K562 (cell line): Measurements from ENCODE around the gene MAPKAPK2. TPM values are rescaled to one million over a fixed set of nuclear protein-coding genes. Genes with fewer than 3 reads are reported as not detected.

ENCODE experiments used
- ATAC-seq: fragments of 200-7000 bp; cut with Tn5 transposase; 3 replicates; pipeline ENCODE4 v1.9.1; 2020; ENCODE audit warnings: moderate library complexity
- BruUV-seq: library from RNA; stranded (reverse); fragments of 400-500 nt; replicated peaks from 2 replicates; lab custom pipeline; 2021; lab: Mats Ljungman, UMichigan
- CTCF ChIA-PET: fragments of 300-600 bp; formaldehyde crosslinking; extraction: SDS; loops from one replicate; lab custom pipeline; 2021; ENCODE audit warnings: low intra/inter-chr PET ratio; lab: Yijun Ruan, JAX
- POLR2A ChIA-PET: fragments of 300-600, 350-650 bp; sonication (Branson Sonifier 250); formaldehyde crosslinking; extraction: SDS; loops from one replicate; lab custom pipeline; 2021; ENCODE audit warnings: antibody characterized with exemption, inconsistent platforms; lab: Yijun Ruan, JAX
- DNase-seq, 4 experiments: peaks; one replicate each; pipeline versions ENCODE4 v3.0.0 to v3.0.0-alpha.2; 2011 to 2018; ENCODE audit warnings: low spot score in 3 of 4, mixed read lengths in 3 of 4; ENCODE audit errors: extremely low read depth in 1 of 4
- FAIRE-seq: peaks from 2 replicates; lab custom pipeline; 2011; peaks lifted over from hg19 to GRCh38; lab: Jason Lieb, UNC
- H2AFZ ChIP-seq: 2 replicates; pipeline ENCODE4 v1.6.0; 2011; ENCODE audit warnings: low read depth, low read length, control low read depth, inconsistent platforms
- H3K27ac ChIP-seq: fragments of 200-600 bp; 3 replicates; pipeline ENCODE4 v1.8.0; 2011; ENCODE audit warnings: low read depth, mild to moderate bottlenecking, control low read depth, inconsistent platforms, low read length, moderate library complexity, mixed read lengths; ENCODE audit errors: extremely low read depth
- H3K27me3 ChIP-seq, 2 experiments: fragments of 300-600 bp in 1 of 2; 2 replicates in 1 of 2; 3 replicates in 1 of 2; pipeline versions ENCODE4 v1.6.0 to v1.8.0; 2011; ENCODE audit warnings: inconsistent platforms in 2 of 2, low read length in 2 of 2, mild to moderate bottlenecking in 1 of 2, mixed read lengths in 1 of 2, moderate library complexity in 1 of 2; ENCODE audit not compliant: control insufficient read depth in 2 of 2, insufficient read depth in 2 of 2
- H3K36me3 ChIP-seq: fragments of 300-600 bp; 3 replicates; pipeline ENCODE4 v1.8.0; 2011; ENCODE audit warnings: mild to moderate bottlenecking, low read length, inconsistent platforms; ENCODE audit not compliant: control insufficient read depth, insufficient read depth
- H3K4me1 ChIP-seq, 2 experiments: fragments of 200-600 bp in 1 of 2; replicated peaks in 1 of 2; 2 replicates in 1 of 2; 3 replicates in 1 of 2; pipeline versions ENCODE4 v1.5.1 to v1.8.0; 2011; ENCODE audit warnings: inconsistent platforms in 2 of 2, low read length in 2 of 2, mild to moderate bottlenecking in 1 of 2, mixed read lengths in 1 of 2, moderate library complexity in 1 of 2; ENCODE audit not compliant: control insufficient read depth in 2 of 2, insufficient read depth in 2 of 2
- H3K4me2 ChIP-seq: 2 replicates; pipeline ENCODE4 v1.6.1; 2011; ENCODE audit warnings: low read length, control low read depth, inconsistent platforms, mixed read lengths; ENCODE audit not compliant: insufficient read depth
- H3K4me3 ChIP-seq: fragments of 200-600 bp; sonication (generic), shearing (Covaris generic); 2 replicates; pipeline ENCODE4 v1.5.1; 2016; ENCODE audit warnings: control low read depth, inconsistent platforms
- H3K79me2 ChIP-seq: fragments of 200-600 bp; 3 replicates; pipeline ENCODE4 v1.8.0; 2011; ENCODE audit warnings: low read length, inconsistent platforms; ENCODE audit not compliant: control insufficient read depth, insufficient read depth
- H3K9ac ChIP-seq, 2 experiments: 2 replicates each; pipeline versions ENCODE4 v1.6.0 to v1.6.1; 2011; ENCODE audit warnings: low read depth in 2 of 2, low read length in 2 of 2, control low read depth in 1 of 2, inconsistent platforms in 1 of 2, mild to moderate bottlenecking in 1 of 2, mixed read lengths in 1 of 2; ENCODE audit not compliant: insufficient read depth in 1 of 2
- H3K9me1 ChIP-seq: one replicate; pipeline ENCODE4 v1.6.0; 2011; ENCODE audit warnings: inconsistent platforms, mild to moderate bottlenecking, low read length, moderate library complexity; ENCODE audit not compliant: control insufficient read depth, insufficient read depth
- H3K9me3 ChIP-seq: replicated peaks from 2 replicates; pipeline ENCODE4 v1.5.1; 2011; ENCODE audit warnings: low read depth, low read length, inconsistent platforms; ENCODE audit not compliant: control insufficient read depth, insufficient read depth
- H4K20me1 ChIP-seq: replicated peaks from 2 replicates; pipeline ENCODE4 v1.6.1; 2011; ENCODE audit warnings: low read length, inconsistent platforms, mixed read lengths; ENCODE audit not compliant: control insufficient read depth, insufficient read depth
- AFF1 ChIP-seq, 2 experiments: fragments of 450-650 bp; IDR thresholded peaks; 2 replicates each; pipeline ENCODE4 v1.6.1; 2018; ENCODE audit warnings: mild to moderate bottlenecking in 2 of 2, low read depth in 1 of 2; ENCODE audit not compliant: partially characterized antibody in 2 of 2
- CCNT2 ChIP-seq: IDR thresholded peaks from 2 replicates; pipeline ENCODE4 v1.6.1; 2011; ENCODE audit warnings: borderline replicate concordance, low read depth, mild to moderate bottlenecking, moderate library complexity, mixed read lengths, low read length; ENCODE audit not compliant: insufficient read length; ENCODE audit errors: extremely low read depth
- DACH1 ChIP-seq: fragments of 450-650 bp; IDR thresholded peaks from 2 replicates; pipeline ENCODE4 v1.6.1; 2018; ENCODE audit not compliant: partially characterized antibody
- ETV6 ChIP-seq, 3 experiments: fragments of 150-350 bp in 1 of 3; sonication (generic) in 1 of 3; formaldehyde crosslinking in 1 of 3; IDR thresholded peaks; 2 replicates each; pipeline versions ENCODE4 v1.6.1 to v1.8.0; 2014 to 2022; ENCODE audit warnings: borderline replicate concordance in 2 of 3, low read depth in 2 of 3, antibody characterized with exemption in 1 of 3, low read length in 1 of 3, mild to moderate bottlenecking in 1 of 3, missing genetic modification reagents in 1 of 3
- EZH2 ChIP-seq: IDR thresholded peaks from 2 replicates; pipeline ENCODE4 v1.6.1; 2012; ENCODE audit warnings: low read depth, mild to moderate bottlenecking, inconsistent platforms, low read length, borderline replicate concordance
- NEUROD1 ChIP-seq: fragments of 150-350 bp; IDR thresholded peaks from 2 replicates; pipeline ENCODE4 v1.6.1; 2014; ENCODE audit warnings: borderline replicate concordance, low read length, low read depth; ENCODE audit not compliant: partially characterized antibody
- SIRT6 ChIP-seq: IDR thresholded peaks from one replicate; pipeline ENCODE4 v1.6.1; 2012; ENCODE audit warnings: low read depth, mild to moderate bottlenecking, control low read depth, inconsistent platforms, low read length, moderate library complexity
- SRSF1 ChIP-seq: fragments of 200-400 bp; formaldehyde crosslinking; IDR thresholded peaks from 2 replicates; pipeline ENCODE4 v1.6.1; 2017; ENCODE audit warnings: mild to moderate bottlenecking, low read depth, low read length, moderate library complexity
- THAP7 ChIP-seq: fragments of 250-450 bp; sonication (Bioruptor Pico); IDR thresholded peaks from 2 replicates; pipeline ENCODE4 v1.5.0; 2021
- ZBTB26 ChIP-seq: fragments of 450-650 bp; formaldehyde crosslinking; IDR thresholded peaks from 2 replicates; pipeline ENCODE4 v1.4.0; 2022; ENCODE audit warnings: missing genetic modification characterization
- ZBTB5 ChIP-seq: fragments of 450-650 bp; IDR thresholded peaks from 2 replicates; pipeline ENCODE4 v1.6.1; 2017; ENCODE audit warnings: antibody characterized with exemption
- WGBS: fragments of 100-300 bp; shearing (Covaris generic); methylation state at CpG from one replicate; pipeline ENCODE4 v1.1.6; 2016; ENCODE audit warnings: low coverage, mixed read lengths; ENCODE audit not compliant: insufficient coverage; ENCODE audit errors: missing lambda C conversion rate; 5-methylcytosine and 5-hydroxymethylcytosine counted together
- in situ Hi-C: fragments of 300-500 bp; cut with MboI; formaldehyde crosslinking; loops from 4 replicates; pipeline ENCODE4 v1.15.0; 2018; ENCODE audit warnings: inconsistent platforms, mixed read lengths
- intact Hi-C: fragments of 100-400 bp; cut with micrococcal nuclease; formaldehyde crosslinking; loops from 2 replicates; pipeline ENCODE4 v1.14.2; 2022
- polyA plus RNA-seq, 8 experiments: library from polyadenylated mRNA; depleted of rRNA in 4 of 8; stranded (reverse) in 5 of 8; unstranded in 3 of 8; fragments of >200 nt; fragmentation: Nextera tagmentation in 2 of 8; fragmentation: Illumina TruSeq in 1 of 8; extraction: Ambion mirVana in 2 of 8; extraction: Trizol in 1 of 8; gene quantifications; 2 replicates each; pipeline versions ENCODE4 v1.2.1 to v1.2.3, GENCODE V29; 2011 to 2014; ENCODE audit warnings: inconsistent platforms in 1 of 8, missing spikeins in 1 of 8
- total RNA-seq, 7 experiments: library from RNA; depleted of rRNA in 6 of 7; stranded (reverse); fragments of >200 nt in 6 of 7; fragmentation: Illumina TruSeq in 2 of 7; extraction: Trizol in 2 of 7; gene quantifications; 2 replicates each; pipeline versions ENCODE4 v1.2.1 to v1.2.3, GENCODE V29; 2011 to 2021; ENCODE audit warnings: low replicate concordance in 1 of 7

Gene MAPKAPK2
- total and polyA plus RNA-seq, 9 of the 15 experiments (the other 6 are each of a cell fraction or from before 2014, with no cell fraction given) = 0.63 to 94.2 (median 52.1) TPM

GRCh38 chr1:206739411-206740076 lies 54.8 kb downstream of the MAPKAPK2 start:
- 4% methylated on average over 5 of the region's 5 CpGs for WGBS
- TF ChIP-seq ZBTB5 (no peak), DACH1 (no peak), EZH2 (no peak), THAP7 (CRISPR knock-in tag) (no peak), ZBTB26 (CRISPR knock-in tag) (no peak), NEUROD1 (no peak), SIRT6 (no peak), SRSF1 (no peak), AFF1 (IDR thresholded peaks at IDR 0.05; ENCODE audit: low read depth in 1 of 2, partially characterized antibody in 2 of 2) (no peak), CCNT2 (no peak), ETV6 (IDR thresholded peaks at IDR 0.05; ENCODE audit: borderline replicate concordance in 1 of 2, low read depth in 2 of 2, low read length in 1 of 2) (no peak), ETV6 (CRISPR knock-in tag; IDR thresholded peaks at IDR 0.05; ENCODE audit: borderline replicate concordance) (no peak)

More at GRCh38 chr1:206739411-206740076, 54.8 kb downstream of the MAPKAPK2 start:
- Histone ChIP-seq H2AFZ (no peak overlapping the region), H4K20me1 (peaks cover 32% of the 10 kb centered on the region), H3K4me2 (no peak overlapping the region), H3K4me3 (no peak overlapping the region), H3K27me3 (peaks cover 22 to 24% of the 10 kb centered on the region in 2 experiments), H3K9ac (no peak overlapping the region), H3K9me3 (no peaks in the 10 kb centered on the region), H3K36me3 (peaks cover 6% of the 10 kb centered on the region; the same call in 2 of the 3 replicates), H3K27ac (no peak overlapping the region), H3K4me1 (peaks cover 10 to 17% of the 10 kb centered on the region in 2 experiments), H3K9me1 (peaks cover 9% of the 10 kb centered on the region), H3K79me2 (no peaks in the 10 kb centered on the region)
- in situ Hi-C loops = loop anchor here (5.0 kb wide), 3 partner anchors 63 to 243 kb away; no protein-coding TSS in a partner anchor
- POLR2A ChIA-PET = interaction anchor here (0.7 to 1.6 kb wide), 3 partner anchors 9 to 344 kb away, joined by 3 to 6 read pairs (median 4); no protein-coding TSS in a partner anchor
- BruUV-seq = no TSS peak
- CTCF ChIA-PET = interaction anchor here (0.7 to 2.2 kb wide), 6 partner anchors 127 to 243 kb away, joined by 3 to 12 read pairs (median 4); no protein-coding TSS in a partner anchor
- ATAC-seq = 0 out of 3 replicates have a peak, but pooled peaks have one; percentile 12
- DNase-seq = no peak
- intact Hi-C loops = loop anchor here (1.0 to 10.0 kb wide), 4 partner anchors 69 to 758 kb away; partner anchors contain the start of gene CR1
- no peak for FAIRE-seq
